Measurements from ENCODE around the gene C19orf12.
"Not testable (repeated sequence)": the region's sequence is repeated elsewhere in the genome, so short reads cannot be mapped to it uniquely, and the experiment has no call there.

C19orf12 gene

GRCh38 chr19:29675120-29675649 is 39.9 kb downstream of the C19orf12 start:
- DNase-seq = no peak

GRCh38 chr19:29674374-29675119 is 40.5 kb downstream of the C19orf12 start:
- no peak for DNase-seq

- no peak for DNase-seq
Measured at GRCh38 chr19:29673451-29674371, 41.4 kb downstream of the C19orf12 start.

- DNase-seq = no peak
Measured at GRCh38 chr19:29672933-29673336, 42.1 kb downstream of the C19orf12 start.

GRCh38 chr19:29672319-29672932 is 42.6 kb downstream of the C19orf12 start:
- no peak for DNase-seq

- DNase-seq = no peak
Measured at GRCh38 chr19:29671393-29672160, 43.5 kb downstream of the C19orf12 start.

GRCh38 chr19:29671026-29671392 is 44.1 kb downstream of the C19orf12 start:
- not testable (repeated sequence) for DNase-seq

GRCh38 chr19:29670255-29670654 is 44.8 kb downstream of the C19orf12 start:
- DNase-seq = no peak

GRCh38 chr19:29668746-29669609 is 46.1 kb downstream of the C19orf12 start:
- DNase-seq = no peak

- DNase-seq = no peak
Measured at GRCh38 chr19:29667901-29668341, 47.1 kb downstream of the C19orf12 start.

- no peak for DNase-seq
Measured at GRCh38 chr19:29667387-29667783, 47.7 kb downstream of the C19orf12 start.

GRCh38 chr19:29666578-29667386 is 48.3 kb downstream of the C19orf12 start:
- no peak for DNase-seq

- DNase-seq = no peak
Measured at GRCh38 chr19:29665826-29666577, 49.1 kb downstream of the C19orf12 start.

GRCh38 chr19:29665215-29665825 is 49.7 kb downstream of the C19orf12 start, which contains the start of gene PLEKHF1:
TSS of gene PLEKHF1 (plus strand) at chr19:29665461. CDS start at chr19:29673840, 8,379 bp downstream.
- no peak for DNase-seq

- DNase-seq = no peak
Measured at GRCh38 chr19:29664753-29665214, 50.3 kb downstream of the C19orf12 start.

- no peak for DNase-seq
Measured at GRCh38 chr19:29663861-29664752, 51.0 kb downstream of the C19orf12 start.

GRCh38 chr19:29662604-29663404 is 52.3 kb downstream of the C19orf12 start:
- no peak for DNase-seq

Measured in NCI-H1417 treated with DMSO at 0.1 percent for 48 hours (cell line).